CD4-positive, alpha-beta T cell treated with Interleukin-17A for 4 hours (primary cell): Measurements from ENCODE around the gene MYO7A.

Experiments used
- DNase-seq: peaks from one replicate; pipeline ENCODE4 v3.0.0-alpha.2; 2020; ENCODE audit warnings: mixed read lengths

Gene MYO7A

GRCh38 chr11:77112641-77113381 lies 15.2 kb upstream of the MYO7A start:
- DNase-seq, result no peak

GRCh38 chr11:77113382-77114088 lies 14.5 kb upstream of the MYO7A start:
- DNase-seq, result peak; percentile 34

- DNase-seq, result no peak
Observed at GRCh38 chr11:77114089-77114463, 14.0 kb upstream of the MYO7A start.

GRCh38 chr11:77115181-77115611 lies 12.8 kb upstream of the MYO7A start:
- DNase-seq, result no peak

- DNase-seq, result no peak
Observed at GRCh38 chr11:77115956-77116355, 12.1 kb upstream of the MYO7A start.

- no peak for DNase-seq
Observed at GRCh38 chr11:77117492-77117891, 10.6 kb upstream of the MYO7A start.

GRCh38 chr11:77118086-77118485 lies 10.0 kb upstream of the MYO7A start:
- DNase-seq, result no peak

GRCh38 chr11:77118971-77119370 lies 9.1 kb upstream of the MYO7A start:
- no peak for DNase-seq

- no peak for DNase-seq
Observed at GRCh38 chr11:77119531-77119936, 8.5 kb upstream of the MYO7A start.

- DNase-seq, result no peak
Observed at GRCh38 chr11:77120571-77120970, 7.5 kb upstream of the MYO7A start.

- DNase-seq, result no peak
Observed at GRCh38 chr11:77121096-77121640, 6.9 kb upstream of the MYO7A start.

- no peak for DNase-seq
Observed at GRCh38 chr11:77121876-77122575, 6.0 kb upstream of the MYO7A start.

GRCh38 chr11:77122576-77123212 lies 5.4 kb upstream of the MYO7A start:
- DNase-seq, result no peak

- no peak for DNase-seq
Observed at GRCh38 chr11:77123591-77123990, 4.5 kb upstream of the MYO7A start.

GRCh38 chr11:77124041-77124440 lies 4.0 kb upstream of the MYO7A start:
- DNase-seq, result no peak

- no peak for DNase-seq
Observed at GRCh38 chr11:77124488-77124887, 3.6 kb upstream of the MYO7A start.

GRCh38 chr11:77125191-77125590 lies 2.9 kb upstream of the MYO7A start:
- DNase-seq, result no peak

GRCh38 chr11:77125695-77126094 lies 2.4 kb upstream of the MYO7A start:
- no peak for DNase-seq

GRCh38 chr11:77126156-77126775 lies 1.8 kb upstream of the MYO7A start:
- DNase-seq, result no peak

GRCh38 chr11:77126861-77127234 lies 1.2 kb upstream of the MYO7A start:
- DNase-seq, result no peak

- peak; percentile 71 for DNase-seq
Observed at GRCh38 chr11:77127235-77127911, 673 bp upstream of the MYO7A start.
